LNCaP clone FGC (cell line): ENCODE measurements around the gene SPRYD7.
"Not testable (repeated sequence)": the region's sequence is repeated elsewhere in the genome, so short reads cannot be mapped to it uniquely, and the experiment has no call there.

Experiments used
- DNase-seq: peaks from one replicate; pipeline ENCODE4 v3.0.0-alpha.2; 2011; ENCODE audit warnings: low read depth
- H3K4me3 ChIP-seq: 2 replicates; pipeline ENCODE4 v1.5.1; 2011; ENCODE audit warnings: mild to moderate bottlenecking, low read depth, low read length, control low read depth
- TF ChIP-seq, protein P1 (sequence below): IDR thresholded peaks from 2 replicates; pipeline ENCODE4 v1.5.1; 2012; ENCODE audit warnings: mild to moderate bottlenecking; ENCODE audit not compliant: control insufficient read depth, insufficient read depth; ENCODE audit errors: extremely low read depth

Gene SPRYD7

DNA sequence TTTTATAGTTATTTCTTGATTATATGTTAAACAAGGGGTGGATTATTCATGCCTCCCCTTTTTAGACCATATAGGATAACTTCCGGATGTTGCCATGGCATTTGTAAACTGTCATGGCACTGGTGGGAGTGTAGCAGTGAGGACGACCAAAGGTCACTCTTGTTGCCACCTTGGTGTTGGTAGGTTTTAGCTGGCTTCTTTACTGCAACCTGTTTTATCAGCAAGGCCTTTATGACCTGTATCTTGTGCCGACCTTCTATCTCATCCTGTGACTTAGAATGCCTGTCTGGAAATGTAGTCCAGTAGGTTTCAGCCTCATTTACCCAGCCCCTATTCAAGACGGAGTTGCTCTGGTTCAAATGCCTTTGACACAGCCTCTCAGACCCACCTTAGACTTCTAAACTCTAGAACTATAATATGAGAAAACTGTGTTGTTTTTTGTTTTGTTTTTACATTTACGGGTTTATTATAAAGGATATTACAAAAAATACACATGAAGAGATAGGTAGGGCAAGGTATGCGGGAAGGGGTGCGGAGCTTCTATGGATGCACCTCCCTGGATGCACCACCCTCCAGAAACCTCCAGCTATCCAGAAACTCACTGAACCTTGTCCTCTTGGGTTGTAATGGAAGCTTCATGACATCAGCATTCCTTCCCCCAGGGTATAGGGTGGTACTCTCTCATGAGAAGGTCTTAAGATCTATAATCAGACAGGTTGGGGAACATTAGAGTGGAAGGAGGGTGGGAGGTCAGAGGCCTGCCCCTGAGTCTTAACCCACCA lies 15.8 kb upstream of the SPRYD7 start:
- TF ChIP-seq, protein P1, sequence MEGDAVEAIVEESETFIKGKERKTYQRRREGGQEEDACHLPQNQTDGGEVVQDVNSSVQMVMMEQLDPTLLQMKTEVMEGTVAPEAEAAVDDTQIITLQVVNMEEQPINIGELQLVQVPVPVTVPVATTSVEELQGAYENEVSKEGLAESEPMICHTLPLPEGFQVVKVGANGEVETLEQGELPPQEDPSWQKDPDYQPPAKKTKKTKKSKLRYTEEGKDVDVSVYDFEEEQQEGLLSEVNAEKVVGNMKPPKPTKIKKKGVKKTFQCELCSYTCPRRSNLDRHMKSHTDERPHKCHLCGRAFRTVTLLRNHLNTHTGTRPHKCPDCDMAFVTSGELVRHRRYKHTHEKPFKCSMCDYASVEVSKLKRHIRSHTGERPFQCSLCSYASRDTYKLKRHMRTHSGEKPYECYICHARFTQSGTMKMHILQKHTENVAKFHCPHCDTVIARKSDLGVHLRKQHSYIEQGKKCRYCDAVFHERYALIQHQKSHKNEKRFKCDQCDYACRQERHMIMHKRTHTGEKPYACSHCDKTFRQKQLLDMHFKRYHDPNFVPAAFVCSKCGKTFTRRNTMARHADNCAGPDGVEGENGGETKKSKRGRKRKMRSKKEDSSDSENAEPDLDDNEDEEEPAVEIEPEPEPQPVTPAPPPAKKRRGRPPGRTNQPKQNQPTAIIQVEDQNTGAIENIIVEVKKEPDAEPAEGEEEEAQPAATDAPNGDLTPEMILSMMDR = no peak

DNA sequence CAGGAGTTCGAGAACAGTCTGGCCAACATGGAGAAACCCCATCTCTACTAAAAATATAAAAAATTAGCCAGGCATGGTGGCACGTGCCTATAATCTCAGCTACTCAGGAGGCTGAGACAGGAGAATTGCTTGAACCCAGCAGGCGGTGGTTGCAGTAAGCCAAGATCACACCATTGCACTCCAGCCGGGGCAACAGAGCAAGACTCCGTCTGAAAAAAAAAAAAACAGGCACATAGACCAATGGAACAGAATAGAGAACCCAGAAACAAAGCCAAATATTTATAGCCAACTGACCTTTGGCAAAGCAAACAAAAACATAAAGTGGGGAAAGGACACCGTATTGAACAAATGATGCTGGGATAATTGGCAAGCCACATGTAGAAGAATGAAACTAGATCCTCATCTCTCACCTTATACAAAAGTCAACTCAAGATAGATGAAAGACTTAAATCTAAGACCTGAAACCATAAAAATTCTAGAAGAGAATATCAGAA lies 12.7 kb upstream of the SPRYD7 start:
- H3K4me3 ChIP-seq, DNase-seq: not testable (repeated sequence)

More for the DNA sequence above, 15.8 kb upstream of the SPRYD7 start:
- no peak for DNase-seq
- H3K4me3 ChIP-seq = no peak overlapping the region

DNA sequence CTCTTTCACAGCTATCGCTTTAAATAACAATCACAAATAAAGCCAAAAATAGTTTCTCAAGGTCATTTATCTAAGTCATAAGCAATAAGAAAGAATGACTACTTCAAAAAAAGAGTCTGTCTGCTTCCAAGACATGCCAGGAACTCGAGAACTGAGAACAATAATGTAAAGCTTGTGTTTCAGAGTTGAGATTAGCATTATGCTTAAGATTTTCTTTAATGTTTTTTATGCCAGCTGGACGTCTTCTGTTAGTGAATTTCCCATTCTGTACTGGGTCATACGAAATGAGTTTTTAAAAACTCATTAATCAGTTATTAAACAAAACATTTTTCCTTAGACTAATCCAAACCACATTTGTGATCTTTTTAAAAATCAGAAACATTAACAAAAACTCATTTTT lies 3.2 kb upstream of the SPRYD7 start:
- TF ChIP-seq, protein P1 = no peak
- no peak overlapping the region for H3K4me3 ChIP-seq
- DNase-seq = no peak

DNA sequence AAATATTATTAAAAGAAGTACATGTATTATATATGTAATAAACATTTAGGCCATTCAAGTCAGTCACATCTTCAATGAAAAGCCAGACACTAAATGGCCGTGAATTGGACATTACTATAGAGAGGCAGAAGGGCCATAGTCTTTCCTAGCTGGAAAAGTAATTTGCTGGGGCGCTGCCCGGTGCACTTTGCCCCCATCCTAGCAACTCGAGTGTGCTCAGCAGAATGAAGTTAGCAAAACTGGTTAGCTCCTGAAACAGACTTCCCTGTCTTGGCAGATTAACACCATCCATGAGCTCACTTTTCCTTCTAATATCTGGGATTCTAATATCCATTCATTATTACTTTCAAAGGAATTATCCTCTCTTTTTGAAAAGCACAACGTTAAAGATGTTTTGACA lies 2.8 kb upstream of the SPRYD7 start:
- no peak overlapping the region for H3K4me3 ChIP-seq
- TF ChIP-seq, protein P1 = no peak
- DNase-seq = no peak

DNA sequence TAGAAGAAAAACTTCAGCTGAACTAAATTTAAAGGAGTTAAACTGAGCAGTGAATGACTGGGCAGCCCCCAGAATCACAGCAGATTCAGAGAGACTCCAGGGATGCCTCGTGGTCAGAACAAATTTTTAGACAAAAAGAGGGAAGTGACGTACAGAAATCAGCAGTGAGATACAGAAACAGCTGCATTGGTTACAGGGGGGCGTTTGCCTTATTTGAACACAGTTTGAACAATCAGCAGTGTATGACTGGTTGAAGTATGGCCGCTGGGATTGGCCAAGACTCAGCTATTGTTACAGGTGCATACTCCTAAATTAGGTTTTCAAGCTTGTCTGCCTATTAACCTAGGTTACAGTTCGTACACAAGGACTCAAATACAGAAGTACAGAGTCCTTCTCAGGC lies 2.2 kb upstream of the SPRYD7 start:
- no peak overlapping the region for H3K4me3 ChIP-seq
- no peak for DNase-seq
- TF ChIP-seq, protein P1 = no peak

DNA sequence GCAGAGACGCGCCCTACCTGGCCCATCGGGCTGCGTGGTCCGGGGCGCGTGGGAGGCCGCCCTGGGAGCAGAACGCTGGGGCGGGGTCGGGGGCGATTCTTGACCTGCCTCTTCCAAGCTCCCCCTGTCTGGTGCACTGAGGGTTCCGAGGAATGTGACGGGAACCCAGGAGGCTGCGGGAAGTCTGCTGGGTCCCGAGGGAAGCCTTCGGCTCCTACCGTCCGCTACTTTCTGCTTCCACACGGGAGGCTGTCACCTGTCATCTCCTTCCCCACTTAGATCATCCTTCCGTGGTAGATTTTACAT lies 781 bp upstream of the SPRYD7 start:
- DNase-seq = no peak
- TF ChIP-seq, protein P1 = no peak
- H3K4me3 ChIP-seq = peak overlapping the region; percentile 76

DNA sequence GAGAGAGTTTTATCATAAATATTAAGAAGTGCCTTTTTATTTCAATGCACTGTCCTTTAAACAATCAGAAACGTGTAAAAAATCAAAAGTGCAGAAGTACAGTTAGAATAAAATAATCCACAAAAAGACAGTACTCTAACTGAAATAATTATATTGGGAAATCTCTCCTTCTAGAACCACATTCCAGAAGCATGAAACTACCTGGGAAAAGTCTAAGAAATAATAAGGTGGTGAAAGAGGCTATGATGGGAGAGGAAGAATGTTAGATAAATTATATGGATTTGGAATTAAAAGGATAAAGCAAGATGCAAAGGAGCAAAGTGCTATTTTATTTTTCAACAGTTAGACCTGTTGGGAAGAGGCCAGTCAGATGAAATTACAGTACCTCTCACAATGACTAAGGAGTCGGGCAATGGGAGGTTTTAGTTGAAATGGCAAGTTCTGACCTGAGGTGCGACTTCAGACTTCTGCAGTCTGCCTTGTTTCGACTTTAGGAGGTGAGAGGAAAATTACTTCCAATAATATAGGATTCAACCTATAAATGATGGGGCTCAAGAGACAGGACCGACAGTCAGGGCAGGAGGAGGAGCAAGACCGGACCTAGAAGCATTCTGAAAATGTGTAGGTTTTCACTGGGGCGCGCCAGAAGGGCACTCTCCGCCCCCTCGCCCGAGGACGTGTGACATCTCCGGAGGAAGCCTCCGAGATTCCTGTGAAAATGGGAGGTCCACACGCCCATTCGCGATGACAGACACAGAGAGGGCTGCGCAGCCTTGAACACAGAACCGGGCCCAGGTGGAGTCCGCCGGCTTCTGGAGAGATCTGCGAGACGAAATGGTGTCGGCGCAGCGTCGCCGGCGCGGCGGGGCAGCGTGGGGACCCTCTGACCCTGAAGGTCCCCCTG lies 717 bp downstream of the SPRYD7 start:
- peak; percentile 33 for DNase-seq
- TF ChIP-seq, protein P1 = no peak
- peak overlapping the region; percentile 76 for H3K4me3 ChIP-seq
